ENCODE data around the gene THAP3.

- TF ChIP-seq CTCF (conservative IDR thresholded peaks at IDR 0.05; ENCODE audit: low read length) = no peak
- no peak for TF ChIP-seq EZH2phosphoT487 (IDR thresholded peaks at IDR 0.05; ENCODE audit: borderline replicate concordance)
These were observed 3.3 kb downstream of the THAP3 start for GRCh38 chr1:6627841-6628545.
